NT2/D1 (cell line): Measurements from ENCODE around the gene PFDN1.

Source experiments
- DNase-seq: peaks from one replicate; pipeline ENCODE4 v3.0.0-alpha.2; 2011; ENCODE audit warnings: low read depth, low spot score
- H3K27me3 ChIP-seq: 2 replicates; pipeline ENCODE4 v1.6.0; 2011; ENCODE audit warnings: mild to moderate bottlenecking; ENCODE audit not compliant: insufficient read length, insufficient read depth
- H3K36me3 ChIP-seq: 2 replicates; pipeline ENCODE4 v1.6.1; 2011; ENCODE audit warnings: mild to moderate bottlenecking, low read length, mixed read lengths; ENCODE audit not compliant: insufficient read depth, insufficient read length
- H3K4me1 ChIP-seq: 2 replicates; pipeline ENCODE4 v1.5.1; 2011; ENCODE audit not compliant: insufficient read depth, insufficient read length
- H3K4me3 ChIP-seq: 2 replicates; pipeline ENCODE4 v1.5.1; 2011; ENCODE audit warnings: low read depth; ENCODE audit not compliant: insufficient read length
- H3K9ac ChIP-seq: 2 replicates; pipeline ENCODE4 v1.6.0; 2011; ENCODE audit warnings: low read depth; ENCODE audit not compliant: insufficient read length
- H3K9me3 ChIP-seq: 2 replicates; pipeline ENCODE4 v1.5.1; 2011; ENCODE audit warnings: mild to moderate bottlenecking, low read length; ENCODE audit not compliant: insufficient read depth
- SUZ12 ChIP-seq: IDR thresholded peaks from 2 replicates; pipeline ENCODE4 v1.6.1; 2011; ENCODE audit not compliant: insufficient read length, insufficient read depth; ENCODE audit errors: extremely low read depth
- YY1 ChIP-seq: IDR thresholded peaks from 2 replicates; pipeline ENCODE4 v1.6.1; 2011; ENCODE audit not compliant: insufficient read length, insufficient read depth
- ZNF274 ChIP-seq: IDR thresholded peaks from 2 replicates; pipeline ENCODE4 v1.6.1; 2011; ENCODE audit warnings: mild to moderate bottlenecking, low read depth, low read length

The PFDN1 gene

DNA sequence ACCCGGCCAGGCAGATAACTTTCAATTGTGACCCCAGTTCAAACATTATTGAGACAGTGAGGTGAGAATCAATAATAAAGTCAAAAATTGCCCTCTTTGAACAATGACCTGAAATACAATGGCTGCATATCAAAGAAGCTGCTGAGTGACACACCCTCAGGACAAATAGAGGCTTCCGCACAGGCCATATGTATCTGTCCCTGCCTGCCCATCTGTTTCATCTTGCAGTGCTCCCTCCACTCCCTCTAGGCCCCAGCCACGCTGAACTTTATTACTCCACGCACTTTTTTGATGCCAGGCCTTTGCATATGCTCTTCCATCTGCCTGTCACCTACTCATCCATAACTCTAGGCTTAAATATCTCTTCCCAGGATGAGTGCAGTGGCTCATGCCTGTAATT lies 15.9 kb upstream of the PFDN1 start:
- Histone ChIP-seq H3K4me3 (no peak overlapping the region), H3K27me3 (no peaks in the 10 kb centered on the region), H3K9me3 (no peaks in the 10 kb centered on the region), H3K4me1 (peaks cover 3% of the 10 kb centered on the region), H3K36me3 (no peaks in the 10 kb centered on the region), H3K9ac (no peak overlapping the region)
- no peak for TF ChIP-seq ZNF274
- no peak for TF ChIP-seq SUZ12
- TF ChIP-seq YY1, result no peak
- no peak for DNase-seq

DNA sequence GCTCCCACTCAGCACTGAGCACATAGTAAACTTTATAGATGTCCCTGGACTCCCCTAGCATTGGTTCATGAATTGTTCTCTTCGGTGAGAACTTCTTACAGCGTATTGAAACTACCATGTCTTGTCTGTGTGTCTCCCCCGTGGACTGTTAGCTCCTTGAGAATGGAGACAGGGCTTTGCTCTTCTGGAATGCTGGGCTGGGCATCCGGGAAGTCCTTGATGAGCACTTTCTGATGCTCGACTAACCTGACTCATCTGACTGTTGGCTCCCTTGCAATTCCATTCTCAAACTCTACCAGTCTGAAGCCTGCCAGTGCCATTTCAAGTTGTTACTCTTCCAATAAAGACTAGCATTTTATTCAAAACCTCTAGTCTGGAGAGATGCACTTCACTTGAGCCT lies 15.0 kb upstream of the PFDN1 start:
- Histone ChIP-seq H3K9me3 (no peaks in the 10 kb centered on the region), H3K4me1 (no peaks in the 10 kb centered on the region), H3K36me3 (no peaks in the 10 kb centered on the region), H3K9ac (no peak overlapping the region), H3K4me3 (no peak overlapping the region), H3K27me3 (no peaks in the 10 kb centered on the region)
- no peak for DNase-seq
- no peak for TF ChIP-seq ZNF274
- no peak for TF ChIP-seq YY1
- TF ChIP-seq SUZ12, result no peak

DNA sequence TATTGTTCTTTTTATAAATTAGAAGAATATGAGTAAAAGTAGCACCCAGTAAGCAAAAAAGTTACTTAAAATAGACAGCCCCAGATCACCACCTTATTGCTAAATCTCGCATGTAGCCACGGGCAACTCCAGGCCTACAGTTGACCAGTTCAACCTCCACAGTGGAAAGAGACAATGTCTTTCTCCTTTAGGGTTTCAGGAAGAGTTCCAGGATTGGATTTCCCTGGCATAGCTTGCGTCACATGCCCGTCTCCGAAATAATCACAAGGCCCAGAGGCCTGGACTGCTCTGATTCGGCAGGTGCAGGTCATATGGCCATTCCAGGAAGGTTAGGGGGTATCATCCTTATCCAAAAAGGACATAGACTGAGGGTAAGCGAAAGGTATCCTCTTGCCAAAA lies 9.9 kb upstream of the PFDN1 start:
- no peak overlapping the region for H3K9ac ChIP-seq
- TF ChIP-seq YY1 (no peak), ZNF274 (no peak), SUZ12 (no peak)
- H3K9me3 ChIP-seq, result no peaks in the 10 kb centered on the region
- no peaks in the 10 kb centered on the region for H3K4me1 ChIP-seq
- H3K27me3 ChIP-seq, result no peaks in the 10 kb centered on the region
- no peaks in the 10 kb centered on the region for H3K36me3 ChIP-seq
- DNase-seq, result no peak
- H3K4me3 ChIP-seq, result no peak overlapping the region

DNA sequence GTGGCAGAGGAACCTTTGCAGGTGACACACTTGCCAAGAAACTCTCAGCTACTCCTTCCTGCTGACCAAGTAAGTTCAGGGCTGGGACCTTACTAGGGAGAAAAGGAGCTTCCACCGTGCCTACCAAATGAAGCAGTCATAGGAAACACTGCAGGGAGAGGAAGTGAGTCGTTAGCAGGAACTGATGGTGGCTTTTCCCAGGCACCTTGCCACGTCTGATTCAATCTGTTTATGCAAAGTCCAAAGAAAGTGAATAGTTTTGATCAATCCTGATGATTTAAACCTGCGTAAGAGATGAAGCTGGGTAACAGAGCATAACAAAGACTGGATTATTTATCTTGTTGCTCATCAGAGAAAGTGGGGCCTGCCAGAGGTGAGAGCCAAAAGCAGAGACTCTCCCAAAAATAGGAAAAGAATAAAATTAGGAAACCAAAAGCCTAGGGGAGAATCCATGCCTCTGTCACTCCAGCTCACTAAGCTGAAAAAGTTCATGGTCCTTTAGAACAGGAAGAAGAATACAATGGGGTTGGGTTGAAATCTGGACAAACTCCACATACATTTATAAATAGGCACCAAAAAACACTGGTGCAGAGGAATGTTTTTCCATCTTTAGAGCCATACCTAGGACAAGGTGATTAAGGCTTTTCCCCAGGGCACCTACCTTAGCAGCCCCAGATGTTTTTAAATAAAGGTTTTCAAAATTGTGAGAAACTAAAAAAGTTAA lies 9.3 kb upstream of the PFDN1 start:
- Histone ChIP-seq H3K9ac (no peak overlapping the region), H3K27me3 (no peaks in the 10 kb centered on the region), H3K4me1 (no peaks in the 10 kb centered on the region), H3K9me3 (no peaks in the 10 kb centered on the region), H3K4me3 (no peak overlapping the region), H3K36me3 (no peaks in the 10 kb centered on the region)
- TF ChIP-seq YY1 (no peak), SUZ12 (no peak), ZNF274 (no peak)
- no peak for DNase-seq

DNA sequence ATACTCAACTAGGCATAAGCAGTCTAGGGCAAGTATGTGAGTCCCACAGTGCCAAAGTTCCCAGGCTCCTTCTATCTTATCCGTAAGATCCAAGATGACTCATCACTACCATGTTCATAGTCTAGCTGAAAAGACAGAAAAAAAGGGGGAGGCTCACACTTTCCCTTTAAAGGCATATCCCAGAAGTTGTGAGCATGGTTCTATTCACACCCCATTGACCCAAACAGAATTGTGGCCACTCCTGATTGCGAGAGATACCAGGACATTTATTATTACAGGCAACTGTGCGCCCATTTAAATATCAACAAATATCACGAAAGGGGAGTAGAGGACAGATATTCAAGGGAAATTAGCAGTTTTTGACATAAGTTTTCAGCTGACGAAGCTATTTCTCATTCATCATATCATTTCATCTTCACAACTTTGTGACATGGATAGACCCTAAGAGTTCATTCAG lies 8.1 kb upstream of the PFDN1 start:
- no peaks in the 10 kb centered on the region for H3K9me3 ChIP-seq
- H3K4me1 ChIP-seq, result no peaks in the 10 kb centered on the region
- no peak for DNase-seq
- no peaks in the 10 kb centered on the region for H3K36me3 ChIP-seq
- TF ChIP-seq ZNF274 (no peak), SUZ12 (no peak), YY1 (no peak)
- H3K27me3 ChIP-seq, result no peaks in the 10 kb centered on the region
- H3K9ac ChIP-seq, result no peak overlapping the region
- H3K4me3 ChIP-seq, result no peak overlapping the region

DNA sequence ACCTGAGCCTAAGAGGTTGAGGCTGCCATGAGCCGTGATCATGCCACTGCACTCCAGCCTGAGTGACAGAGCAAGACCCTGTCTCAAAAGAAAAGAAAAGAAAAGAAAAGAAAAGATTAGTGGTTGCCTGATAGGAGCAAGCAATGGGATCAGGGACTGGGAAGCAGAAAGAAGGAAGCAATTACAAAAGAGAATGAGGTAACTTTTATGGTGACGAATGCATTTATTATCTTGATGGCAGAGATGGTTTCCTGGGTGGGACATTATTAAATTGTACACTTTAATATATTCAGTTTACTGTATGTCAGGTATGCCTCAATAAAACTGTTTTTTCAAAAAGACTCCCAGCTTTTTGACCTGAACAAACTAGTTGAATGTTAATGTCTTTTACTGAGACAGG lies 7.5 kb upstream of the PFDN1 start:
- H3K4me3 ChIP-seq, result no peak overlapping the region
- H3K27me3 ChIP-seq, result no peaks in the 10 kb centered on the region
- H3K36me3 ChIP-seq, result no peaks in the 10 kb centered on the region
- TF ChIP-seq YY1, result no peak
- TF ChIP-seq SUZ12, result no peak
- no peak for TF ChIP-seq ZNF274
- no peak for DNase-seq
- no peaks in the 10 kb centered on the region for H3K4me1 ChIP-seq
- no peak overlapping the region for H3K9ac ChIP-seq
- no peaks in the 10 kb centered on the region for H3K9me3 ChIP-seq

DNA sequence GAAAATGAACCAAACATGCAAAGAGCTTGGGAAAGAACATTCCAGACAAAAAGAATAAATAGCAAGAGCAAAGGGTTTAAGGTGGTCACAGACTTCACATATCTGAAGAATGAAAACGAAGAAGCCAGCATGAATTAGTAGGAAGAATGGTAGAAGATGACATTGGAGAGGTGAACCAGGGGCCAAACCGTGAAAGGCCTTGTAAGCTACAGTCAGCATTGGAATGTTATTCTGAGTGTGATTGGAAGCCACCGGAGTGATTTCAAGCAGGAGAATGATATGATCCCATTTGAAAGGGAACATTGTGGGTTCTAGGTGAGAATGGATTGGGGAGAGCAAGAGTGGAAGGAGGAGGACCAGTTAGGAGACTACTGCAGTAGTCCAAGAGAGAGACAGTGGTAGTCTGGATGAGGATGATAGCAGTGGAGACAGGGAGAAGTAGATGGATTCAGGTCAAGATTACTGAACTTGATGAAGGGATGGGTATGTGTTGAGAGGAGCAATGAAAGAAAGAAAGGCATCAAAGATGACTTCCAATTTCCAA lies 6.9 kb upstream of the PFDN1 start:
- H3K27me3 ChIP-seq, result no peaks in the 10 kb centered on the region
- H3K4me1 ChIP-seq, result no peaks in the 10 kb centered on the region
- TF ChIP-seq SUZ12, result no peak
- no peak for TF ChIP-seq YY1
- no peak for TF ChIP-seq ZNF274
- H3K9me3 ChIP-seq, result no peaks in the 10 kb centered on the region
- no peaks in the 10 kb centered on the region for H3K36me3 ChIP-seq
- no peak overlapping the region for H3K4me3 ChIP-seq
- no peak for DNase-seq
- no peak overlapping the region for H3K9ac ChIP-seq

DNA sequence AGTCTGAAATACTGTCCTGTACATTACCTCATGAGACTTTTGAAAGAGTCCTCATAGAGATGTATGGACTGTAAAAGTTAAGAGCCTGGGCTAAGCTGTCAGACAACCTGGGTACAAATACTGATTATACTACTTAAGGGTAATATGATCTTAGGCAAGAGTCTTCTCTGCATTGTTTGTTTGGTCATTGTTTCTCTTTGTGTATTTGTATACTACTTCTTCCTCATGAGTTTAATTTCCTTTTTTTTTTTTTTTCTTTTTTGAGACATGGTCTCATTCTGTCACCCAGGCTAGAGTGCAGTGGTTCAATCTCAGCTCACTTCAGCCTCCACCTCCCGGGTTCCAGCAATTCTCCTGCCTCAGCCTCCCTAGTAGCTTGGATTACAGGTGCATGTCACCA lies 2.6 kb upstream of the PFDN1 start:
- TF ChIP-seq ZNF274, result no peak
- no peak for TF ChIP-seq SUZ12
- TF ChIP-seq YY1, result no peak
- no peak overlapping the region for H3K4me3 ChIP-seq
- no peaks in the 10 kb centered on the region for H3K9me3 ChIP-seq
- DNase-seq, result no peak
- no peak overlapping the region for H3K9ac ChIP-seq
- peaks cover 1% of the 10 kb centered on the region for H3K36me3 ChIP-seq
- no peaks in the 10 kb centered on the region for H3K27me3 ChIP-seq
- H3K4me1 ChIP-seq, result no peaks in the 10 kb centered on the region
